Trophoblast cell (in vitro differentiated cells and primary cell): Measurements from ENCODE around the gene STX3.
A peak's percentile ranks its signal among the peaks of the same experiment; 100 is the strongest.

Source experiments
- DNase-seq, 2 donors: peaks; one replicate each; pipeline ENCODE4 v3.0.0-alpha.2; 2016
- H2AFZ ChIP-seq: 2 replicates; pipeline ENCODE4 v1.6.1; 2013; ENCODE audit warnings: low read length, moderate library complexity, mild to moderate bottlenecking; ENCODE audit not compliant: insufficient read depth, poor library complexity
- H2AK5ac ChIP-seq: 2 replicates; pipeline ENCODE4 v1.6.1; 2013; ENCODE audit warnings: mild to moderate bottlenecking, low read length
- H2BK120ac ChIP-seq: 2 replicates; pipeline ENCODE4 v1.6.1; 2013; ENCODE audit warnings: low read length, mild to moderate bottlenecking, moderate library complexity; ENCODE audit not compliant: insufficient read depth, poor library complexity
- H2BK12ac ChIP-seq: 2 replicates; pipeline ENCODE4 v1.6.1; 2013; ENCODE audit warnings: mild to moderate bottlenecking, low read length, moderate library complexity
- H2BK5ac ChIP-seq: 2 replicates; pipeline ENCODE4 v1.6.1; 2013; ENCODE audit warnings: low read length, low read depth, moderate library complexity, mild to moderate bottlenecking; ENCODE audit not compliant: poor library complexity
- H3K14ac ChIP-seq: 2 replicates; pipeline ENCODE4 v1.6.1; 2013; ENCODE audit warnings: mild to moderate bottlenecking, low read length
- H3K18ac ChIP-seq: 2 replicates; pipeline ENCODE4 v1.6.1; 2013; ENCODE audit warnings: mild to moderate bottlenecking, low read length
- H3K23ac ChIP-seq: 2 replicates; pipeline ENCODE4 v1.6.1; 2013; ENCODE audit warnings: low read length
- H3K27ac ChIP-seq: 2 replicates; pipeline ENCODE4 v1.5.1; 2013; ENCODE audit warnings: low read depth, mild to moderate bottlenecking, inconsistent platforms, low read length, moderate library complexity
- H3K27me3 ChIP-seq: 2 replicates; pipeline ENCODE4 v1.6.1; 2013; ENCODE audit warnings: inconsistent platforms, mild to moderate bottlenecking, low read length, moderate library complexity; ENCODE audit not compliant: insufficient read depth
- H3K36me3 ChIP-seq, 2 experiments: 1 replicate in 1 of 2; 2 replicates in 1 of 2; pipeline ENCODE4 v1.6.1; 2013; ENCODE audit warnings: low read length in 2 of 2, mild to moderate bottlenecking in 2 of 2, moderate library complexity in 1 of 2; ENCODE audit not compliant: insufficient read depth in 2 of 2, control insufficient read depth in 1 of 2
- H3K4ac ChIP-seq: 2 replicates; pipeline ENCODE4 v1.6.1; 2013; ENCODE audit warnings: low read depth, mild to moderate bottlenecking, low read length, moderate library complexity
- H3K4me1 ChIP-seq, 2 experiments: 1 replicate in 1 of 2; 2 replicates in 1 of 2; pipeline ENCODE4 v1.6.1; 2013; ENCODE audit warnings: low read length in 2 of 2, mild to moderate bottlenecking in 2 of 2, moderate library complexity in 1 of 2; ENCODE audit not compliant: insufficient read depth in 2 of 2, control insufficient read depth in 1 of 2
- H3K4me2 ChIP-seq: 2 replicates; pipeline ENCODE4 v1.6.1; 2013; ENCODE audit warnings: inconsistent platforms, mild to moderate bottlenecking, low read length, moderate library complexity
- H3K4me3 ChIP-seq: 2 replicates; pipeline ENCODE4 v1.5.1; 2013; ENCODE audit warnings: mild to moderate bottlenecking, low read depth, low read length, inconsistent platforms
- H3K79me1 ChIP-seq: one replicate; pipeline ENCODE4 v1.6.1; 2013; ENCODE audit warnings: low read length
- H3K79me2 ChIP-seq: 2 replicates; pipeline ENCODE4 v1.6.1; 2013; ENCODE audit warnings: low read length, mild to moderate bottlenecking; ENCODE audit not compliant: control insufficient read depth, insufficient read depth, poor library complexity
- H3K9ac ChIP-seq: 2 replicates; pipeline ENCODE4 v1.6.1; 2013; ENCODE audit warnings: mild to moderate bottlenecking, low read length
- H3K9me3 ChIP-seq: 2 replicates; pipeline ENCODE4 v1.6.1; 2013; ENCODE audit warnings: low read depth, mild to moderate bottlenecking, control low read depth, inconsistent platforms, low read length; ENCODE audit not compliant: insufficient read depth
- H4K12ac ChIP-seq: 2 replicates; pipeline ENCODE4 v1.6.1; 2013; ENCODE audit warnings: low read depth, mild to moderate bottlenecking, low read length, moderate library complexity
- H4K8ac ChIP-seq: 2 replicates; pipeline ENCODE4 v1.6.1; 2013; ENCODE audit warnings: low read depth, mild to moderate bottlenecking, low read length, moderate library complexity
- H4K91ac ChIP-seq: one replicate; pipeline ENCODE4 v1.6.1; 2013; ENCODE audit warnings: low read depth, mild to moderate bottlenecking, low read length, moderate library complexity
- WGBS: extraction: QIAGEN DNeasy Blood & Tissue Kit; methylation state at CpG from one replicate; pipeline ENCODE4 v1.1.7; 2013; ENCODE audit warnings: missing lambda C conversion rate; ENCODE audit not compliant: insufficient read length, insufficient coverage; ENCODE audit errors: extremely low coverage; 5-methylcytosine and 5-hydroxymethylcytosine counted together

STX3 gene

DNA sequence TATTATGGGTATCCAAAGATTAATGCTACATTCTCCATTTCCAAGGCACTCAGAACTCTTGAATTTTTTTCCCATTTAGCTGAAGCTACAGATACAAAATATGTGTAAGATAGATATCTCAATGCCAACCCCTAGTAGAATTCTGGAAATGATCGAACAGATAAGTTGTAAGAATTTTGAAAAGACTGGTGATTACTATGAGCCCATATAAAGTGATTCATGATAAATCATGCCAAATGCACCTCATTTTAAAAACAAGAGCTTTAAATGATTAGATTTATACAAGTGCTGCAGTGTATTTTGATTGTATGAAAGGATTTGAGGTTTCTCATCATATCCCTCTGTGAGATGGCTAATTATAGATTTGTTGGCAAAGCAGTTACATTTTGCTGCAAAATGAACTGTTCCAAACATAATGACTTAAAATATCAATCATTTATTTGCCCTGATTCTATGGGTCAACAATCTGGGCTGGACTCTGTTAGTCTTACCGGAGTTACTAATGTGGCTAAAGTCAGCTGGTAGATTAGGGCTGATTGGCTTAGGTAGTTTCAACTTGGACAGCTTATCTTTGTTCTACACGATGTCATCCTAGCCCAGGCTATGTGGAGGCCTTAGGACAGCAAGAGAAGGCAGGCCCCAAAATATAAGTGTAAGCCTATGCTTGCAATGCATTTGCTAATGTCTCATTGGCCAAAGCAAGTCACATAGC, 44.9 kb upstream of the STX3 start:
- H3K4ac ChIP-seq = no peak overlapping the region
- H2AK5ac ChIP-seq = no peak overlapping the region
- H4K8ac ChIP-seq = no peak overlapping the region
- no peak overlapping the region for H2AFZ ChIP-seq
- H3K9me3 ChIP-seq = no peaks in the 10 kb centered on the region
- H3K79me1 ChIP-seq = peaks cover 4% of the 10 kb centered on the region
- H2BK120ac ChIP-seq = no peak overlapping the region
- peak overlapping the region; percentile 38 for H2BK12ac ChIP-seq
- H3K4me3 ChIP-seq = no peak overlapping the region
- no peak overlapping the region for H4K91ac ChIP-seq
- no peak overlapping the region for H3K23ac ChIP-seq
- no peak overlapping the region for H3K18ac ChIP-seq
- no peak overlapping the region for H2BK5ac ChIP-seq
- no peak overlapping the region for H3K27ac ChIP-seq
- H3K9ac ChIP-seq = no peak overlapping the region
- no peak for DNase-seq
- WGBS = no CpG with 5 or more reads among the region's 3 CpGs
- no peak overlapping the region for H3K4me2 ChIP-seq
- peaks cover 3% of the 10 kb centered on the region in 2 experiments for H3K4me1 ChIP-seq
- no peaks in the 10 kb centered on the region for H3K36me3 ChIP-seq
- no peaks in the 10 kb centered on the region for H3K79me2 ChIP-seq
- no peak overlapping the region for H3K14ac ChIP-seq
- no peak overlapping the region for H4K12ac ChIP-seq
- H3K27me3 ChIP-seq = no peaks in the 10 kb centered on the region

DNA sequence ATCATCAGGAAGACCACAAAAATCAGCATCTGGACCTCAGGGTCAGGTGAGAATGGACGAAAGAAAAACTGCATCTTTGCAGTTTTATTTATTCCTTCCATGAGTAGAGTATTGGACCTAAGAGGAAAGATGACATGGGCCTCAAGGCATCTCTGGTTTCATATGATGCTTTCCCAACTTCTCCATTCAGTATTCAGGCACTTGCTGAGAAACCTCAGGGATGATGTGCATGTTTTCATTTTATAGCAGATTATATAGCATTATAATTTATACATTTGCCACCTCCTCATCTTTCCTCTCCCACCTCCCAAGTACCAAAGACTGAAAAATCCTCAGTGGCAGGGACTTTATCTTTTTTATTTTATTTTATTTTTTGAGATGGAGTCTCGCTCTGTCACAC, 41.4 kb upstream of the STX3 start, which contains the start of gene OR10V1:
Gene OR10V1 (minus strand): TSS at position 101 of the 400 bp plus-strand sequence. CDS start 0 bp downstream, at position 101.
- no peak within 1 kb of the TSS for H3K4me2 ChIP-seq
- no peaks in the 10 kb centered on the region for H3K79me2 ChIP-seq
- no peaks in the 10 kb centered on the region for H3K4me1 ChIP-seq
- DNase-seq = no peak
- H4K12ac ChIP-seq = no peak within 1 kb of the TSS
- H3K4ac ChIP-seq = no peak within 1 kb of the TSS
- no peaks in the 10 kb centered on the region for H3K79me1 ChIP-seq
- H4K8ac ChIP-seq = no peak within 1 kb of the TSS
- no peaks in the 10 kb centered on the region for H3K27me3 ChIP-seq
- H3K18ac ChIP-seq = no peak within 1 kb of the TSS
- H2AK5ac ChIP-seq = no peak within 1 kb of the TSS
- H4K91ac ChIP-seq = no peak within 1 kb of the TSS
- no peak within 1 kb of the TSS for H2AFZ ChIP-seq
- no peak within 1 kb of the TSS for H3K9ac ChIP-seq
- no peak within 1 kb of the TSS for H3K4me3 ChIP-seq
- H3K23ac ChIP-seq = no peak within 1 kb of the TSS
- no peak within 1 kb of the TSS for H2BK5ac ChIP-seq
- H2BK12ac ChIP-seq = no peak within 1 kb of the TSS
- H2BK120ac ChIP-seq = no peak within 1 kb of the TSS
- no peak within 1 kb of the TSS for H3K27ac ChIP-seq
- no peaks in the 10 kb centered on the region for H3K36me3 ChIP-seq
- H3K9me3 ChIP-seq = no peaks in the 10 kb centered on the region
- no CpG with 5 or more reads among the region's 2 CpGs for WGBS
- no peak within 1 kb of the TSS for H3K14ac ChIP-seq

DNA sequence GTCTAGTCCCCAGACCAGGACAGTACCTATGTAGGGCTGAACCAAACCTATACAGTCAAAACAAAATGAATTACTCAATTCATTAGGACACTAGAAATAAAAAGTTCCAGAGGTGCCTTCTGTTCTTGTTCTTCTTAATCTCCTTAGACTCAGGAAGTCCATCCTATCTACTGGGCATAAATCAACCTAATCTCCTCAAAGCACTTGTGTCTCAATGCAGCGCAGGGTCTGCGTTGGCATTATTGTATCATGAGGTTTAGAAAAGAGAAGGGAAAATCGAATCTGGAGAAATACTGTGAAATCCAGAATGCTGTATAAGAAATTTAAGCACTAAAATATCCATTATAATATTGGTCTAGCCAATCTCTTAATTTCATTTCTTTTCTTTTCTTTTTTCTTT, 39.1 kb upstream of the STX3 start:
- Histone ChIP-seq H3K27ac (no peak overlapping the region), H3K4me3 (no peak overlapping the region), H4K91ac (no peak overlapping the region), H3K4me1 (no peaks in the 10 kb centered on the region), H2BK5ac (no peak overlapping the region), H4K8ac (no peak overlapping the region), H2AFZ (no peak overlapping the region), H3K4me2 (no peak overlapping the region), H3K36me3 (no peaks in the 10 kb centered on the region), H3K18ac (no peak overlapping the region), H2BK12ac (no peak overlapping the region), H2AK5ac (no peak overlapping the region), H3K79me2 (no peaks in the 10 kb centered on the region), H3K27me3 (no peaks in the 10 kb centered on the region), H3K79me1 (no peaks in the 10 kb centered on the region), H4K12ac (no peak overlapping the region), H3K14ac (no peak overlapping the region), H3K23ac (no peak overlapping the region), H3K4ac (no peak overlapping the region), H3K9me3 (no peaks in the 10 kb centered on the region), H3K9ac (no peak overlapping the region), H2BK120ac (no peak overlapping the region)
- DNase-seq = no peak
- no CpG with 5 or more reads among the region's 3 CpGs for WGBS

DNA sequence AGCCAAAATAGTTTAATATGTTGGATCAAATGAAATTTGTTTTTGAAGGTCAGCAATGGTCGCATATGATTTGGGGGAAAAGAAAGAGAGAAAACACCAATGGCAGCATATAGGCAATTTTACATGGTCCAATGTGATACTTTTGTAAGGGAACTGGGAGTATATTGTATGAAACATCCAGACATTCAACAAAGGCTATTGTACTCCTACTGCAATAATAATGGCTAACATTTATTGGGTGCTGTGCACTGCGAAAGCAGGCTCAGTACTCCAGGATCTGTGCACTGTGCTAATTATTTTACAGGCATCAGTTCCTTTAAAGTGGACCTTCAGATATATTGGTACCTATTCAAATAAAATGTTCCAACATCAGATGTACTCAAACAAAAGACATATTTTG, 35.6 kb upstream of the STX3 start:
- no peaks in the 10 kb centered on the region for H3K4me1 ChIP-seq
- no peaks in the 10 kb centered on the region for H3K79me2 ChIP-seq
- no peaks in the 10 kb centered on the region for H3K79me1 ChIP-seq
- no peak overlapping the region for H3K4me3 ChIP-seq
- H3K9ac ChIP-seq = no peak overlapping the region
- H3K18ac ChIP-seq = no peak overlapping the region
- no peak overlapping the region for H2BK120ac ChIP-seq
- no peaks in the 10 kb centered on the region for H3K9me3 ChIP-seq
- H3K14ac ChIP-seq = no peak overlapping the region
- H2BK5ac ChIP-seq = no peak overlapping the region
- no peak overlapping the region for H4K12ac ChIP-seq
- no peak overlapping the region for H3K27ac ChIP-seq
- no peak overlapping the region for H2BK12ac ChIP-seq
- WGBS = no CpG with 5 or more reads among the region's 2 CpGs
- H3K36me3 ChIP-seq = no peaks in the 10 kb centered on the region
- H2AFZ ChIP-seq = no peak overlapping the region
- H3K4me2 ChIP-seq = no peak overlapping the region
- no peak for DNase-seq
- H2AK5ac ChIP-seq = no peak overlapping the region
- H4K8ac ChIP-seq = no peak overlapping the region
- H3K27me3 ChIP-seq = no peaks in the 10 kb centered on the region
- H3K23ac ChIP-seq = no peak overlapping the region
- no peak overlapping the region for H3K4ac ChIP-seq
- H4K91ac ChIP-seq = no peak overlapping the region
